Liver (tissue), 9 donors: ENCODE data around the gene DDX5. TPM values are rescaled to one million over a fixed set of nuclear protein-coding genes. Genes with fewer than 3 reads are reported as not detected.

Experiments used
- DNase-seq: peaks from one replicate; pipeline ENCODE4 v3.0.0-alpha.2; 2017; ENCODE audit warnings: low spot score
- H3K27ac ChIP-seq, 2 donors: one replicate each; pipeline ENCODE4 v1.7.0; 2013; ENCODE audit warnings: inconsistent platforms in 2 of 2, low read length in 2 of 2, control low read depth in 1 of 2, low read depth in 1 of 2, mild to moderate bottlenecking in 1 of 2
- H3K27me3 ChIP-seq, 4 donors: one replicate each; pipeline versions ENCODE4 v1.6.1 to v1.7.0; 2013; ENCODE audit warnings: low read length in 3 of 4, inconsistent platforms in 1 of 4, mild to moderate bottlenecking in 1 of 4, moderate library complexity in 1 of 4; ENCODE audit not compliant: control insufficient read depth in 4 of 4, insufficient read depth in 4 of 4
- H3K36me3 ChIP-seq, 4 donors: one replicate each; pipeline versions ENCODE4 v1.6.1 to v1.7.0; 2013; ENCODE audit warnings: low read length in 3 of 4, mild to moderate bottlenecking in 3 of 4, low read depth in 1 of 4, moderate library complexity in 1 of 4; ENCODE audit not compliant: control insufficient read depth in 4 of 4, insufficient read depth in 3 of 4
- H3K4me1 ChIP-seq, 4 donors: one replicate each; pipeline versions ENCODE4 v1.6.1 to v1.7.0; 2013; ENCODE audit warnings: low read length in 3 of 4, mild to moderate bottlenecking in 3 of 4, moderate library complexity in 1 of 4; ENCODE audit not compliant: control insufficient read depth in 4 of 4, insufficient read depth in 4 of 4
- H3K4me3 ChIP-seq, 3 donors: one replicate each; pipeline versions ENCODE4 v1.6.1 to v1.7.0; 2013; ENCODE audit warnings: low read length in 3 of 3, control low read depth in 1 of 3, low read depth in 1 of 3, mild to moderate bottlenecking in 1 of 3
- H3K9ac ChIP-seq, 2 donors: one replicate each; pipeline ENCODE4 v1.7.0; 2013; ENCODE audit warnings: low read length in 2 of 2, mild to moderate bottlenecking in 2 of 2, moderate library complexity in 2 of 2, control low read depth in 1 of 2, low read depth in 1 of 2
- H3K9me3 ChIP-seq, 4 donors: one replicate each; pipeline versions ENCODE4 v1.6.1 to v1.7.0; 2013; ENCODE audit warnings: low read length in 3 of 4; ENCODE audit not compliant: control insufficient read depth in 4 of 4
- EGR1 ChIP-seq, 2 donors: IDR thresholded peaks; 2 replicates each; pipeline ENCODE4 v1.6.1; 2016 to 2018; ENCODE audit warnings: antibody characterized with exemption in 2 of 2, low read depth in 2 of 2
- FOXA1 ChIP-seq: IDR thresholded peaks from 2 replicates; pipeline ENCODE4 v1.6.1; 2016; ENCODE audit warnings: antibody characterized with exemption
- FOXA2 ChIP-seq: IDR thresholded peaks from 2 replicates; pipeline ENCODE4 v1.6.1; 2016; ENCODE audit warnings: antibody characterized with exemption
- GABPA ChIP-seq, 2 donors: IDR thresholded peaks in 1 of 2; conservative IDR thresholded peaks in 1 of 2; 2 replicates each; pipeline ENCODE4 v1.6.1; 2016; ENCODE audit warnings: antibody characterized with exemption in 2 of 2, mild to moderate bottlenecking in 1 of 2, moderate library complexity in 1 of 2
- HNF4A ChIP-seq, 2 donors: conservative IDR thresholded peaks; 2 replicates each; pipeline ENCODE4 v1.6.1; 2016; ENCODE audit warnings: antibody characterized with exemption in 2 of 2, mild to moderate bottlenecking in 2 of 2
- NR2F2 ChIP-seq: IDR thresholded peaks from 2 replicates; pipeline ENCODE4 v1.6.1; 2016; ENCODE audit warnings: antibody characterized with exemption
- RAD21 ChIP-seq, 2 donors: IDR thresholded peaks; 2 replicates each; pipeline ENCODE4 v1.6.1; 2016; ENCODE audit warnings: antibody characterized with exemption in 2 of 2, mild to moderate bottlenecking in 2 of 2
- RXRA ChIP-seq, 2 donors: IDR thresholded peaks; 2 replicates each; pipeline ENCODE4 v1.6.1; 2017 to 2018; ENCODE audit warnings: antibody characterized with exemption in 2 of 2, mild to moderate bottlenecking in 1 of 2
- SP1 ChIP-seq: IDR thresholded peaks from 2 replicates; pipeline ENCODE4 v1.6.1; 2018; ENCODE audit warnings: antibody characterized with exemption, mild to moderate bottlenecking
- TAF1 ChIP-seq: conservative IDR thresholded peaks from 2 replicates; pipeline ENCODE4 v1.6.1; 2016; ENCODE audit warnings: antibody characterized with exemption, mild to moderate bottlenecking
- YY1 ChIP-seq: IDR thresholded peaks from 2 replicates; pipeline ENCODE4 v1.6.1; 2016; ENCODE audit warnings: antibody characterized with exemption, mild to moderate bottlenecking
- ZBTB33 ChIP-seq: IDR thresholded peaks from 2 replicates; pipeline ENCODE4 v1.6.1; 2016; ENCODE audit warnings: antibody characterized with exemption
- WGBS: extraction: QIAGEN DNeasy Blood & Tissue Kit; methylation state at CpG from one replicate; pipeline ENCODE4 v1.1.7; 2013; 5-methylcytosine and 5-hydroxymethylcytosine counted together
- polyA plus RNA-seq, 2 donors: library from polyadenylated mRNA; stranded (reverse) in 1 of 2; unstranded in 1 of 2; fragments of 200-250 nt in 1 of 2; fragments of >200 nt in 1 of 2; fragmentation: Nextera tagmentation in 1 of 2; extraction: Ambion mirVana in 1 of 2; gene quantifications; one replicate each; pipeline versions ENCODE4 v1.2.1 to v1.2.3, GENCODE V29; 2013 to 2015
- total RNA-seq, 2 donors: library from RNA; depleted of rRNA; stranded (reverse); fragments of >200 nt; gene quantifications; one replicate each; pipeline ENCODE4 v1.2.3, GENCODE V29; 2014
- TF ChIP-seq, protein P1 (sequence below): fragments of 150-350 bp; IDR thresholded peaks from 2 replicates; pipeline ENCODE4 v1.5.1; 2017; ENCODE audit warnings: improper control_type of control experiment, low read depth, low read length; ENCODE audit not compliant: missing input control
- TF ChIP-seq, protein P2 (sequence below): IDR thresholded peaks from 2 replicates; pipeline ENCODE4 v1.6.1; 2016; ENCODE audit warnings: antibody characterized with exemption
- donor health status: healthy.
- donor health status: healthy.
- donor health status: healthy.
- donor health status: healthy.
- donor health status: healthy.

The DDX5 gene
- total and polyA plus RNA-seq, 4 donors, result 165 to 357 (median 289) TPM

GRCh38 chr17:64529221-64529620, 23.1 kb upstream of the DDX5 start (continued):
- TF ChIP-seq ZBTB33 (no peak), RAD21 (IDR thresholded peaks at IDR 0.05) (no peak), RXRA (IDR thresholded peaks at IDR 0.05) (no peak), TAF1 (no peak)

DNA sequence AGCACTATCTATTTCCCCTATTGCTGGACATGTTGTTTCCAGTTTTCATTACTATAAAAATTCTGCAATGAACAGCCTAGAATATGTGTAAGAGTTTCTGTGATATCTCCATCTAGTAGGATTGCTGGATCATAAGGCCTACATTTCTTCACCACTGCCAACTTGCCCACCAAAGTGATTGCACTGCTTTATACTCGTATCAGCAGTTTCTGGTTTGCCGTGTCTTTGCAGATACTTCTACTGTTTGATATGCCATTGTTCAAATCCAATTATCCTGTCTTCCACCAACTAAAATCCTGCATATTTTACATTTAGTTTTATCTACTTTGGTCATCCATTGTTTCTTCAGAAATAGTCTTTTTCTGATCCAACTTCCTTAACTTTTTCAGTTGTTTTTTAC, 21.8 kb upstream of the DDX5 start:
- WGBS, result 90% methylated on average over 2 of the region's 2 CpGs
- Histone ChIP-seq H3K27ac (no peak overlapping the region), H3K4me3 (no peak overlapping the region), H3K27me3 (no peaks in the 10 kb centered on the region), H3K9ac (no peak overlapping the region), H3K4me1 (no peaks in the 10 kb centered on the region), H3K9me3 (no peaks in the 10 kb centered on the region), H3K36me3 (peaks cover 18 to 83% (median 78%) of the 10 kb centered on the region in 4 donors)
- no peak for DNase-seq
- no peak for TF ChIP-seq FOXA2
- no peak for TF ChIP-seq FOXA1
- no peak for TF ChIP-seq YY1
- TF ChIP-seq, protein P1, sequence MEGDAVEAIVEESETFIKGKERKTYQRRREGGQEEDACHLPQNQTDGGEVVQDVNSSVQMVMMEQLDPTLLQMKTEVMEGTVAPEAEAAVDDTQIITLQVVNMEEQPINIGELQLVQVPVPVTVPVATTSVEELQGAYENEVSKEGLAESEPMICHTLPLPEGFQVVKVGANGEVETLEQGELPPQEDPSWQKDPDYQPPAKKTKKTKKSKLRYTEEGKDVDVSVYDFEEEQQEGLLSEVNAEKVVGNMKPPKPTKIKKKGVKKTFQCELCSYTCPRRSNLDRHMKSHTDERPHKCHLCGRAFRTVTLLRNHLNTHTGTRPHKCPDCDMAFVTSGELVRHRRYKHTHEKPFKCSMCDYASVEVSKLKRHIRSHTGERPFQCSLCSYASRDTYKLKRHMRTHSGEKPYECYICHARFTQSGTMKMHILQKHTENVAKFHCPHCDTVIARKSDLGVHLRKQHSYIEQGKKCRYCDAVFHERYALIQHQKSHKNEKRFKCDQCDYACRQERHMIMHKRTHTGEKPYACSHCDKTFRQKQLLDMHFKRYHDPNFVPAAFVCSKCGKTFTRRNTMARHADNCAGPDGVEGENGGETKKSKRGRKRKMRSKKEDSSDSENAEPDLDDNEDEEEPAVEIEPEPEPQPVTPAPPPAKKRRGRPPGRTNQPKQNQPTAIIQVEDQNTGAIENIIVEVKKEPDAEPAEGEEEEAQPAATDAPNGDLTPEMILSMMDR, result no peak

- Histone ChIP-seq H3K27ac (no peak overlapping the region), H3K36me3 (peaks cover 6 to 49% (median 42%) of the 10 kb centered on the region in 4 donors), H3K27me3 (no peaks in the 10 kb centered on the region), H3K4me1 (no peaks in the 10 kb centered on the region), H3K4me3 (no peak overlapping the region), H3K9ac (no peak overlapping the region), H3K9me3 (no peaks in the 10 kb centered on the region)
- 95% methylated on average over 6 of the region's 6 CpGs for WGBS
- TF ChIP-seq, protein P1, result no peak
- TF ChIP-seq, protein P2, sequence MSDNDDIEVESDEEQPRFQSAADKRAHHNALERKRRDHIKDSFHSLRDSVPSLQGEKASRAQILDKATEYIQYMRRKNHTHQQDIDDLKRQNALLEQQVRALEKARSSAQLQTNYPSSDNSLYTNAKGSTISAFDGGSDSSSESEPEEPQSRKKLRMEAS, result no peak
- TF ChIP-seq SP1 (no peak), GABPA (IDR thresholded peaks at IDR 0.05 in 1 of 2, conservative IDR thresholded peaks at IDR 0.05 in 1 of 2) (no peak), HNF4A (conservative IDR thresholded peaks at IDR 0.05) (no peak), RAD21 (IDR thresholded peaks at IDR 0.05) (no peak), RXRA (IDR thresholded peaks at IDR 0.05) (no peak), NR2F2 (no peak), YY1 (no peak), EGR1 (IDR thresholded peaks at IDR 0.05; ENCODE audit: low read depth in 2 of 2) (no peak)
- no peak for DNase-seq
Measured at GRCh38 chr17:64520359-64520758, 14.3 kb upstream of the DDX5 start.
